Psoas muscle (tissue), 8 donors: ENCODE results near the gene ANKRD35. TPM values are rescaled to one million over a fixed set of nuclear protein-coding genes. Genes with fewer than 3 reads are reported as not detected.
"Not testable (repeated sequence)": the region's sequence is repeated elsewhere in the genome, so short reads cannot be mapped to it uniquely, and the experiment has no call there.

Experiments used
- ATAC-seq, 4 donors: fragments of 200-7000 bp; cut with Tn5 transposase; one replicate each; pipeline ENCODE4 v1.9.1; 2020; ENCODE audit warnings: moderate library complexity in 3 of 4, mild to moderate bottlenecking in 2 of 4
- DNase-seq, 2 donors: peaks; one replicate each; pipeline ENCODE4 v3.0.0-alpha.2; 2020
- H3K27ac ChIP-seq: fragments of 200-600 bp; one replicate; pipeline ENCODE4 v1.8.0; 2022
- H3K27me3 ChIP-seq, 3 donors: fragments of 200-600 bp in 1 of 3; one replicate each; pipeline versions ENCODE4 v1.6.1 to v1.8.0; 2013 to 2022; ENCODE audit warnings: low read length in 2 of 3, mild to moderate bottlenecking in 2 of 3, moderate library complexity in 1 of 3; ENCODE audit not compliant: insufficient read depth in 3 of 3
- H3K36me3 ChIP-seq, 2 donors: fragments of 200-600 bp in 1 of 2; one replicate each; pipeline versions ENCODE4 v1.6.1 to v1.8.0; 2013 to 2022; ENCODE audit warnings: low read depth in 1 of 2, mild to moderate bottlenecking in 1 of 2, moderate library complexity in 1 of 2; ENCODE audit not compliant: insufficient read depth in 1 of 2
- H3K4me1 ChIP-seq: fragments of 200-600 bp; one replicate; pipeline ENCODE4 v1.8.0; 2022
- H3K4me3 ChIP-seq: fragments of 200-600 bp; one replicate; pipeline ENCODE4 v1.8.0; 2022; ENCODE audit warnings: mild to moderate bottlenecking
- H3K9me3 ChIP-seq: fragments of 200-600 bp; one replicate; pipeline ENCODE4 v1.8.0; 2022
- WGBS, 3 donors: extraction: QIAGEN DNeasy Blood & Tissue Kit; methylation state at CpG; one replicate each; pipeline versions ENCODE4 v1.1.6 to v1.1.7; 2013; 5-methylcytosine and 5-hydroxymethylcytosine counted together
- intact Hi-C, 2 donors: fragments of 100-400 bp; cut with DNase I; formaldehyde crosslinking; loops; one replicate each; pipeline versions ENCODE4 v1.11.0 to v1.14.2; 2022
- polyA plus RNA-seq, 3 donors: library from polyadenylated mRNA; stranded (reverse); fragments of 200-250 nt; gene quantifications; one replicate each; pipeline ENCODE4 v1.2.3, GENCODE V29; 2013
- total RNA-seq, 4 donors: library from RNA; stranded (reverse); fragmentation: NEBNext Ultra II Directional in 2 of 4; extraction: Animal tissue kit (Norgen Biotek cat#: 25700) in 2 of 4; gene quantifications; one replicate each; pipeline versions ENCODE4 v1.2.1 to v1.2.4, GENCODE V29; 2021 to 2023
- TF ChIP-seq, protein P1 (sequence below): fragments of 200-600 bp; IDR thresholded peaks from one replicate; pipeline ENCODE4 v1.8.0; 2022; ENCODE audit warnings: antibody characterized with exemption
- donor health status: healthy with polysubstance abuse.
- donor health status: DM: no; HTN: no; CAD: no; lungs with moderate emphysema.
- donor health status: Bipolar disorder and iron deficiency.
- donor health status: healthy.
- donor health status: DM: yes; HTN: yes; CAD: no.
- donor health status: DM: no; HTN: no; CAD: no.
- donor health status: DM: no; HTN: no; CAD: no.
- donor health status: DM: yes; HTN: yes; CAD: no.

The ANKRD35 gene
- total and polyA plus RNA-seq, 7 donors = 2.6 to 16.5 (median 4.7) TPM

DNA sequence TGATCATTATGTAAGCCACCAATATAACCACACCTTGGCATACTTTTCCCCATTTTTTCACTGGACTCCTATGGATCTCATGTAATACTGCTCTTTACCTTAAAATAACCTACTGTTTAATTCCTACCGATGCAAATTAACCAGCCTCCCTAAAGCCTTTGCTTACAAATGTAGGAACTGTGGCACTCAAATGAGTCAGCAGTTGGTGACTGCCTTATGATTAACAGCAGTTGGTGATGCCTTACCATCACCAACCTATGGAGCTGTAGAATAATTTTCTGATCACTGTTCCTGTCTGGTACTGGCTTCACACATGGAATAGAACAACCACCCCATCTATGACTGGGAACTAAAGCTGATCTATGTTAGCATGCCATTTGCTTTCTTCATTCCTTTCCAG, 48.0 kb downstream of the ANKRD35 start:
- WGBS, 3 donors = 97 to 100% (median 97%) methylated on average over 1 of the region's 1 CpG
- Histone ChIP-seq H3K9me3 (no peaks in the 10 kb centered on the region), H3K27me3 (no peaks in the 10 kb centered on the region), H3K4me1 (no peaks in the 10 kb centered on the region), H3K27ac (no peak overlapping the region), H3K4me3 (no peak overlapping the region), H3K36me3 (peaks cover 20 to 100% of the 10 kb centered on the region in 2 donors)
- DNase-seq = no peak
- intact Hi-C loops = no loop called here
- no peak for ATAC-seq
- TF ChIP-seq, protein P1, sequence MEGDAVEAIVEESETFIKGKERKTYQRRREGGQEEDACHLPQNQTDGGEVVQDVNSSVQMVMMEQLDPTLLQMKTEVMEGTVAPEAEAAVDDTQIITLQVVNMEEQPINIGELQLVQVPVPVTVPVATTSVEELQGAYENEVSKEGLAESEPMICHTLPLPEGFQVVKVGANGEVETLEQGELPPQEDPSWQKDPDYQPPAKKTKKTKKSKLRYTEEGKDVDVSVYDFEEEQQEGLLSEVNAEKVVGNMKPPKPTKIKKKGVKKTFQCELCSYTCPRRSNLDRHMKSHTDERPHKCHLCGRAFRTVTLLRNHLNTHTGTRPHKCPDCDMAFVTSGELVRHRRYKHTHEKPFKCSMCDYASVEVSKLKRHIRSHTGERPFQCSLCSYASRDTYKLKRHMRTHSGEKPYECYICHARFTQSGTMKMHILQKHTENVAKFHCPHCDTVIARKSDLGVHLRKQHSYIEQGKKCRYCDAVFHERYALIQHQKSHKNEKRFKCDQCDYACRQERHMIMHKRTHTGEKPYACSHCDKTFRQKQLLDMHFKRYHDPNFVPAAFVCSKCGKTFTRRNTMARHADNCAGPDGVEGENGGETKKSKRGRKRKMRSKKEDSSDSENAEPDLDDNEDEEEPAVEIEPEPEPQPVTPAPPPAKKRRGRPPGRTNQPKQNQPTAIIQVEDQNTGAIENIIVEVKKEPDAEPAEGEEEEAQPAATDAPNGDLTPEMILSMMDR = no peak

- H3K9me3 ChIP-seq, DNase-seq, H3K27me3 ChIP-seq, ATAC-seq, H3K27ac ChIP-seq, H3K4me1 ChIP-seq, H3K4me3 ChIP-seq, intact Hi-C loops: not testable (repeated sequence)
- H3K36me3 ChIP-seq = peaks cover 23 to 100% of the 10 kb centered on the region in 2 donors
- WGBS, 3 donors = 98 to 100% (median 98%) methylated on average over 2 of the region's 2 CpGs
Measured at GRCh38 chr1:145830810-145831209, 54.9 kb downstream of the ANKRD35 start.

DNA sequence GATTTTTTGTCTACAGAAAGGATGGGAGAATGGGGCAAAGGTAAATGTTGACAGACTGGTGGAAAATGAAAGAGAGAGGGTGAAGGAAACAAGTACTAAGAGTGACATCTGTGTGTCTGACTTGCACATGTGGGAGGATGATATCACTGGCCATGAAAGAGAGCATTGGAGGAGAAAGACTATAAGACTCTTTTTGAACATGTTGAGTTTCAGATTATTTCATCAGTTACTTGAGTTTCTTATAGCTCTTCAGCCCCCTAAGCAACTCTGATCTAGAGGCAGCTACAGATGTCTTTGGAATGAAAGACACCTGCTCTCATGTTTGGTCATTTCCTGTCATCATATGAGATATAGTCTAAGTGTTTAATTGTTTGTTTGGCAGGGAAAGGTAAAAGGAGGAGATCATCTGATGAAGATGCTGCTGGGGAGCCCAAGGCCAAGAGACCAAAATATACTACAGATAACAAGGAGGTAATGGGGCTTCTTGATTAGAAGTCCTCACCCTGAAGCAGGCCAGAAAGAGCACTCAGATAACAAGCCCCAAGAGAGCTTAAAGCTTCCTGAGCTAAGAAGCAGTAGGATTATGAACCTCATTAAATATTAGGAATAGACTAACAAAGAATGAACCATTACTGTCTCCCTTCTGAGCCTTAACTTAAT, 57.2 kb downstream of the ANKRD35 start:
- Histone ChIP-seq H3K27ac (no peak overlapping the region), H3K9me3 (no peaks in the 10 kb centered on the region), H3K36me3 (peaks cover 23 to 84% of the 10 kb centered on the region in 2 donors), H3K4me1 (peaks cover 10% of the 10 kb centered on the region), H3K4me3 (no peak overlapping the region), H3K27me3 (no peaks in the 10 kb centered on the region)
- TF ChIP-seq, protein P1 = no peak
- intact Hi-C loops = no loop called here
- ATAC-seq = no peak
- DNase-seq = no peak

GRCh38 chr1:145827966-145828365, 57.7 kb downstream of the ANKRD35 start:
- H3K4me1 ChIP-seq = peaks cover 10% of the 10 kb centered on the region
- TF ChIP-seq, protein P1 = no peak
- no peak overlapping the region for H3K4me3 ChIP-seq
- H3K9me3 ChIP-seq = no peaks in the 10 kb centered on the region
- H3K27ac ChIP-seq = no peak overlapping the region
- intact Hi-C loops = no loop called here
- no peaks in the 10 kb centered on the region for H3K27me3 ChIP-seq
- DNase-seq (no peak), ATAC-seq (no peak)
- H3K36me3 ChIP-seq = peaks cover 19 to 78% of the 10 kb centered on the region in 2 donors

GRCh38 chr1:145826030-145826429, 59.6 kb downstream of the ANKRD35 start:
- H3K36me3 ChIP-seq = peaks cover 19 to 59% of the 10 kb centered on the region in 2 donors
- TF ChIP-seq, protein P1 = no peak
- DNase-seq (no peak), ATAC-seq (no peak)
- H3K9me3 ChIP-seq = no peaks in the 10 kb centered on the region
- intact Hi-C loops = no loop called here
- H3K4me3 ChIP-seq = no peak overlapping the region
- H3K27me3 ChIP-seq = no peaks in the 10 kb centered on the region
- peaks cover 14% of the 10 kb centered on the region for H3K4me1 ChIP-seq
- H3K27ac ChIP-seq = no peak overlapping the region
- WGBS, 3 donors = 88 to 98% (median 93%) methylated on average over 2 of the region's 2 CpGs
